ENCODE data around the gene LRRC75B.

DNA sequence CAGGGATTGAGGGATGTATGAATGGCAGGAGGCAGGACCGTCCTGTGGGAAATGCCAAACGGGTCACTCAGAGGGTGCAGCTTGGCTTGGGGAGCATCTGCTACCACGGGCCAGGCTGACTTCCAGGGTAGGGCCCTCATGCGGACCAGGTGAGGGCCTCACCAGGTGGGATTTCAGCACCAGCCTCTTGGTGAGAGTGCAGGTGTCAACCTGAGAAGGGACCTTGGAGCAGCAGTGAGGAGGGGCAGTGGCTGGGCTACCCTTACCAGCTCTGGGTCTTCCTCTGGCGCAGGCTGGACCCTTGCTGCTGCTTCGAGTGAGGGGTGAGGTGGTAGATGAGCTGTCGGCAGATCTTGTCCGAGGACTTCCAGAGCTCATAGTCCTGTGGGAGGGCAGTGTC lies 4.9 kb downstream of the LRRC75B start:
- TF ChIP-seq EZH2 (IDR thresholded peaks at IDR 0.05; ENCODE audit: borderline replicate concordance, low read depth, low read length, severe bottlenecking) (no peak), POLR2A (IDR thresholded peaks at IDR 0.05; ENCODE audit: low read depth, low read length) (no peak)
- TF ChIP-seq, protein P1, sequence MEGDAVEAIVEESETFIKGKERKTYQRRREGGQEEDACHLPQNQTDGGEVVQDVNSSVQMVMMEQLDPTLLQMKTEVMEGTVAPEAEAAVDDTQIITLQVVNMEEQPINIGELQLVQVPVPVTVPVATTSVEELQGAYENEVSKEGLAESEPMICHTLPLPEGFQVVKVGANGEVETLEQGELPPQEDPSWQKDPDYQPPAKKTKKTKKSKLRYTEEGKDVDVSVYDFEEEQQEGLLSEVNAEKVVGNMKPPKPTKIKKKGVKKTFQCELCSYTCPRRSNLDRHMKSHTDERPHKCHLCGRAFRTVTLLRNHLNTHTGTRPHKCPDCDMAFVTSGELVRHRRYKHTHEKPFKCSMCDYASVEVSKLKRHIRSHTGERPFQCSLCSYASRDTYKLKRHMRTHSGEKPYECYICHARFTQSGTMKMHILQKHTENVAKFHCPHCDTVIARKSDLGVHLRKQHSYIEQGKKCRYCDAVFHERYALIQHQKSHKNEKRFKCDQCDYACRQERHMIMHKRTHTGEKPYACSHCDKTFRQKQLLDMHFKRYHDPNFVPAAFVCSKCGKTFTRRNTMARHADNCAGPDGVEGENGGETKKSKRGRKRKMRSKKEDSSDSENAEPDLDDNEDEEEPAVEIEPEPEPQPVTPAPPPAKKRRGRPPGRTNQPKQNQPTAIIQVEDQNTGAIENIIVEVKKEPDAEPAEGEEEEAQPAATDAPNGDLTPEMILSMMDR (IDR thresholded peaks at IDR 0.05; ENCODE audit: extremely low read depth in 1 of 2, insufficient read depth in 1 of 2, low read depth in 1 of 2, low read length in 2 of 2) = no peak
